WERI-Rb-1 (cell line): ENCODE measurements around the gene PSMB2.

Experiments
- DNase-seq: peaks from one replicate; pipeline ENCODE4 v3.0.0-alpha.2; 2020
- H3K27ac ChIP-seq: fragments of 250-450 bp; sonication (Bioruptor Pico); 2 replicates; pipeline ENCODE4 v1.5.1; 2020; ENCODE audit warnings: mild to moderate bottlenecking, moderate library complexity
- H3K27me3 ChIP-seq: fragments of 250-450 bp; sonication (Bioruptor Pico); 2 replicates; pipeline ENCODE4 v1.5.1; 2021; ENCODE audit warnings: mild to moderate bottlenecking, low read depth, moderate library complexity; ENCODE audit not compliant: insufficient read depth, severe bottlenecking
- H3K36me3 ChIP-seq: fragments of 250-450 bp; sonication (Bioruptor Pico); 2 replicates; pipeline ENCODE4 v1.5.1; 2020; ENCODE audit warnings: mild to moderate bottlenecking, moderate library complexity
- H3K4me3 ChIP-seq: 2 replicates; pipeline ENCODE4 v1.5.1; 2011; ENCODE audit warnings: low read depth, mild to moderate bottlenecking, control low read depth, low read length
- H3K9me3 ChIP-seq: fragments of 250-450 bp; sonication (Bioruptor Pico); 2 replicates; pipeline ENCODE4 v1.5.1; 2021; ENCODE audit warnings: mild to moderate bottlenecking, moderate library complexity; ENCODE audit not compliant: severe bottlenecking
- CTCF ChIP-seq: IDR thresholded peaks from 2 replicates; pipeline ENCODE4 v1.5.1; 2011; ENCODE audit warnings: low read depth, mild to moderate bottlenecking, control low read depth, inconsistent platforms, low read length

Gene PSMB2

GRCh38 chr1:35623832-35624231 lies 17.5 kb downstream of the PSMB2 start:
- H3K9me3 ChIP-seq: no peaks in the 10 kb centered on the region
- H3K36me3 ChIP-seq: peaks cover 25% of the 10 kb centered on the region
- no peaks in the 10 kb centered on the region for H3K27me3 ChIP-seq
- no peak overlapping the region for H3K4me3 ChIP-seq
- H3K27ac ChIP-seq: no peak overlapping the region
- no peak for TF ChIP-seq CTCF
- no peak for DNase-seq

GRCh38 chr1:35622510-35623178 lies 18.7 kb downstream of the PSMB2 start:
- DNase-seq: no peak
- Histone ChIP-seq H3K36me3 (peaks cover 23% of the 10 kb centered on the region), H3K27ac (no peak overlapping the region), H3K9me3 (no peaks in the 10 kb centered on the region), H3K27me3 (no peaks in the 10 kb centered on the region), H3K4me3 (no peak overlapping the region)
- no peak for TF ChIP-seq CTCF

GRCh38 chr1:35619237-35620121 lies 21.8 kb downstream of the PSMB2 start:
- H3K9me3 ChIP-seq: no peaks in the 10 kb centered on the region
- no peaks in the 10 kb centered on the region for H3K27me3 ChIP-seq
- no peak overlapping the region for H3K4me3 ChIP-seq
- peaks cover 21% of the 10 kb centered on the region for H3K36me3 ChIP-seq
- no peak for DNase-seq
- TF ChIP-seq CTCF: no peak
- no peak overlapping the region for H3K27ac ChIP-seq

GRCh38 chr1:35615440-35615839 lies 25.9 kb downstream of the PSMB2 start:
- Histone ChIP-seq H3K27me3 (no peaks in the 10 kb centered on the region), H3K4me3 (no peak overlapping the region), H3K9me3 (no peaks in the 10 kb centered on the region), H3K27ac (no peak overlapping the region), H3K36me3 (peaks cover 24% of the 10 kb centered on the region)
- DNase-seq: no peak
- TF ChIP-seq CTCF: no peak

- Histone ChIP-seq H3K27ac (no peak overlapping the region), H3K27me3 (no peaks in the 10 kb centered on the region), H3K9me3 (no peaks in the 10 kb centered on the region), H3K36me3 (peaks cover 42% of the 10 kb centered on the region), H3K4me3 (no peak overlapping the region)
- no peak for DNase-seq
- TF ChIP-seq CTCF: no peak
Measured at GRCh38 chr1:35611655-35612054, 29.7 kb downstream of the PSMB2 start.
